Activated CD4-positive, alpha-beta T cell treated with anti-CD3 and anti-CD28 coated beads, Interleukin-2, amount 50 U/mL, for 48 hours (primary cell): ENCODE results near the gene SYT12.

Experiments used
- DNase-seq, 2 experiments: peaks; one replicate each; pipeline ENCODE4 v3.0.0-alpha.2; 2020

Gene SYT12

DNA sequence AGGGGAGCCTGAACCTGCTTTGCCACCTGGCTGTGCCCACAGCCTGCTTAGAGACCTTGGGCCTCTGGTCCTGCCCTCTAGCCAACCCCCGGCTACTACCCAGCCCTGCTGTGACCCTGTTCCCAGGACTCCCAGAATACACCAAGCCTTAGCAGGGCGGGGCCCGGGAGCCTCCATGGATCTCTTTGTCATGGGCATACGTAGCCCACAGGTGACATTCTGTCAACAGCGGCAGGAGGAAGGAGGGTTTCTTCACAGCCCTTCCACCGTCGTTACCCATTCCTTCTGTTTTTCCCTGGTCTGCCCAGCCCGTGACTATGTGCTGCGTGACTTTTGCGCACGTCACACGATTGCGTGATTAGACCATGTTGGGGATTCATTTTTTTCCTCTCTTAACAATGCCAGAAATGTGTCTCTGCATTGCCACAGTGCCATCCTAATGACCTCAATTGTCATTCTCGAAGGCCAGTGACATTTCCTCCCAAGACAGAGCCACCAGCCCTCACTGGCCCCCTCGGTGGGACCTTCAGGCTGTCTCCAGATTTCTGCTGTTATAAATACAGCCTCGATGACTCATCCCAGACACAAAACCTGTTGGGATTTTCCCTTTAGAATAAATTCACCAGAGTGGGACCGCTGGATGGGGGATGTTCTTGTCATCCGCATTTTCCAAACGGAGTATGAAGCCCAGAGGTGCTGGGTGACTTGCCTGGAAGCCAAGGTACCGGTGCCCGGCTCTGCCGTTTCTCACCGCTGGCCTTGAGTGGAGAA, 9.0 kb downstream of the SYT12 start:
- no peak for DNase-seq

- DNase-seq: no peak
Observed at GRCh38 chr11:67032830-67033551, 10.1 kb downstream of the SYT12 start.

- no peak for DNase-seq
Observed at GRCh38 chr11:67033661-67034166, 10.8 kb downstream of the SYT12 start.

- no peak for DNase-seq
Observed at GRCh38 chr11:67034350-67034749, 11.4 kb downstream of the SYT12 start.

GRCh38 chr11:67040147-67040546, 17.2 kb downstream of the SYT12 start:
- DNase-seq: no peak

DNA sequence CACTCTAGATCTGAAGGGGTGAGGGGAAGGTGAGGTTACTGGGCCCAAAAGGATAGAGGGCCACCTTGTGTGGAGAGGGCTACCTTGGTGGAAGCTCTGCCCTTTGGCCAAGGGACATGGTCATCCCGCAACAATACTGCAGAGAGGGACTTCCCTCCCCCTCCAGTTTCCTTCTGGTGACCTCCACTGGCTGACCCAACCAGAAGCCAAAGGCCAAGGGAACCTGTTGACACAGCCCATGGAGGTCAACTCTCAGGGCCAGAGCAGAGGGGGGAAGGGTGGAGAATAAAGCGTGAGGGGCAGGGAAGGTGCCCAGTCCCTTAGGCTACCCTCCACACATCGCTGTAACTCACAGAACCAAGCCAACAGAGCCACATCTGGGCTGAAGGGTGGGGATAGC, 18.7 kb downstream of the SYT12 start:
- no peak for DNase-seq

- DNase-seq: no peak
Observed at GRCh38 chr11:67043572-67044349, 20.8 kb downstream of the SYT12 start.

DNA sequence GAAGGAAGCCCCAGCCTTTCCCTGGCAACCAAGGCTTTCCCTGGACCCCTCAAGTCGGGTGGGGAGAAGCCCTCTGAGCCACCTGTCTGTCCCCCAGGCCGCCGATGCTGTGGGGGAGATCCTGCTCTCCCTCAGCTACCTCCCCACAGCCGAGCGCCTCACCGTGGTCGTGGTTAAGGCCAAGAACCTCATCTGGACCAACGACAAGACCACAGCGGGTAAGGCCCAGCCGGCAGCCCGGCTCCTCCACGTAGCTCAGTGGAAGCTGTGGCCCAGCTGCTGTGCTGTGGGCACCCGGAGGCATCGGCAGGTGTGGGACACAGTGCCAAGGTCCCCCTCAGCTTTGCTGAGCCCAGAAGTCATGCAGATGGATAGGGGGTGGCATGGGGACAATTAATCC, 21.6 kb downstream of the SYT12 start:
- no peak for DNase-seq

DNA sequence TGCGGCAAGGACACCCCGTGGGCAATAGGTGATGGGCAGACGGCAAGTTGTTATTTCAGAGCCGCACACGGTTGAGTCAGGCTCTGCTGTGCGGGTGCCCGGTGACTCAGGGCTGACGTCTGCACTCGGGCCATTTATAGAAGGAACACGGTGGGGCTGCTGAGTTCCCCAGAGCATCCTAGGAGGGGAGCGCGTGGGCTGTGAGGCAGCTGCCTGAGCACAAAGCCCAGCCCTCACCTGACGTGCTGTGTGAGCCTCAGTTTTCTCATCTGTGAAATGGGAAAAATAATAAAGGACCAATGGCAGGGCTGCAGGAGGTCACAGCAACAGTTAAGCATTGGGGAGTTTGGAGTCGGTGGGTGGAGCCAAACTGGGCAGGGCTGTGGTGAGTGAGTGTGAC, 22.4 kb downstream of the SYT12 start:
- no peak for DNase-seq

GRCh38 chr11:67048515-67049130, 25.7 kb downstream of the SYT12 start:
- DNase-seq: no peak

DNA sequence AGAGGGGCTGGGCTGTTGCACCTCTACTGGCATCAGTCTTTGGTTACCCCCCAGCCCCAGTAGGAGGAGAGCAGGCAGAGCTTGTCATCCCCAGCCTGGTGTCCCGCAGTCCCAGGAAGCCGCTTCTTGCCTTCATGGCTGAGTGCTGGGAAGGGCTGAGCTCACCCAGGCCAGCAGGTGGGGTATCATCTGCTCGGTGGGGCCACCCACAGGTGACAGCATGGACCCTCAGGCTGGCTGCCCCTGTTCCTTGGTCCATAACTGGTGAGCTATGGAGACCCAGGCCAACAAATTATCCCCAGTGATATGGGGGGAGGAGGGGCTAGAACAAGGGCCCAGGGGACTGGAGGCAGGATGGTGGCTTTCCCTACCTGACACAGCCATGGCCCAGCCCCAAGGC, 27.2 kb downstream of the SYT12 start:
- no peak for DNase-seq

DNA sequence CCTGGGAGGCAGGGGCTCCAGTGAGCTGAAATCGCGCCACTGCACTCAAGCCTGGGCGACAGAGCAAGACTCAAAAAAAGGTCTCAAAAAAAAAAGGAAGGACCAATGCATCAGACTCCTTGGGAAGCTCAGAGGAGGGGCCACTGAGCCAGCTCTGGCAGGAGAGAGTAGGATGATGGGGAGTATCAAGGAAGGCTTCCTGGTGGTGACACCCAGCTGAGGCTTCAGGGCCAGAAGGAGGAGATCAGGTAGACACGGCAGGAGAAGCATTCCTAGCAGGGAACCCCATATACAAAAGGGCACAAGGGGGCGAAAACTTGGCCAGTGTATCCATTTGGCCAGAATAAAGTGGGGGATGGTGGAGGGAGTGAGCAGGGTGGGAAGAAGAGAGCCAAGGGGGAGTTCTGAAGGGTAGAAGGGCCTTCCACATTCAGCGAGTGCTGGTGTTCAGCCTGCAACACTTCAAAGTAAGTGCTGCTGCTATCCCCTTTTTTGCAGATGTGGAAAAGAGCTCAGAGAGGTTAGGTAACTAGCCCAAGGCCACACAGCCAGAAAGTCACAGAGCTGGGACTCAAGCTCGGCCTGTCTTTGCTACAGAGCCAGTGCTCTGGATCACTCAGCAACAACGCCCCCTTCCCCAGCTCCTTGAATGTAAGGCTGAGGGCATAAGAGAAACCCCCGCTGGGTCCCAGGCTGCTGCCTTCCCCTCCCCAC, 28.4 kb downstream of the SYT12 start:
- DNase-seq: no peak

DNA sequence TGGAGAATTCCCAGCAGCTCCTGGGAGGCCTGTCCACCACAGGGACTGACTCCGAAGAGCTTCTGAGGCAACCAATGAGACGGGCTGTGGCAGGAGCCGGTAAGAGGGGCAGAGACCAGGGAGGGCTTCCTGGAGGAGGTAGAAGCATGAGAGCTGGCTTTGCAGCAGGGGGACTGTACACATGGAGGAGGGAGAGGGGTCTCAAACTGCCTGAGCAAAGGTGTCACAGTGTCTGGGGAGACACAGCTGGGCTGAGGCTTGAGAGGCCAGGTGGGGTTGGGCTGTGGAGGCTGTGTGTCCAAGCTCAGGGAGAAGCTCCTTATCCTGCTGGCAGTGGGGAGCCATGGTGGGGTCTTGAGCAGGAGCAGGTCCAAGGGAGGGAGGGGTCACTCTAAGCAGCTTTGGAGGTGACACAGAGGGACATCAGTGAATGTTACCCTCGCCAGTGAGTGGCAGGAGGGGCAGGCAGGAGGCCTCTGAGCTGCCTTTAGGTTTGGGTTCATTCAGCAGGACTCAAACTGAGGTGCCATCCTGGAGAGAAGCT, 29.1 kb downstream of the SYT12 start:
- DNase-seq: no peak

- DNase-seq: no peak
Observed at GRCh38 chr11:67052891-67053290, 30.0 kb downstream of the SYT12 start.

DNA sequence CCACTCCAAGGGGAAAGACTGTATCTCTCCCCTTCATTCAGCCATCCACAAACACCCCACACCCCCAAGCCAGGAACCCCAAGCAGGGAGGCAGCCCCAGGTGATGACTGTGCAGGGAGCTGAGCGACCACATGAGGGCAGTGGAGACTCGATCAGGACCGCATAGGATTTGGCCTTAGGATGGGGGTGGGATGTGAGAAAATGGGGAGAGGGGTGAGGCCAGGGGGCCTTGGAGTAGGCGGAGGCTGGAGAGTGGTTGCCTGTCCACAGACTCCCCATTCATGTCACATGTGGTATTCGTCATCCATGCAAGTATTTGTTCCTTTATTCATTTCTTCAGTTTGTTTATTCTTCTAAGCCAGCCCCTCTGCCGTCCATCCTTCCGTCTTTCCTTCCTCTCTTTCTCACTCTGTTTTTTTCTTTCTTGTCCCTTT, 31.0 kb downstream of the SYT12 start:
- peak; percentile 56 to 66 for DNase-seq

GRCh38 chr11:67054346-67054835, 31.5 kb downstream of the SYT12 start:
- no peak for DNase-seq

GRCh38 chr11:67054836-67055523, 32.0 kb downstream of the SYT12 start:
- peak; percentile 31 to 50 for DNase-seq

GRCh38 chr11:67055812-67056211, 32.9 kb downstream of the SYT12 start:
- DNase-seq: no peak

GRCh38 chr11:67056267-67057204, 33.6 kb downstream of the SYT12 start, which contains the start of gene RHOD:
RHOD (plus strand) TSS chr11:67056847; CDS start chr11:67056903, 56 bp downstream.
- peak; percentile 51 to 55 for DNase-seq

DNA sequence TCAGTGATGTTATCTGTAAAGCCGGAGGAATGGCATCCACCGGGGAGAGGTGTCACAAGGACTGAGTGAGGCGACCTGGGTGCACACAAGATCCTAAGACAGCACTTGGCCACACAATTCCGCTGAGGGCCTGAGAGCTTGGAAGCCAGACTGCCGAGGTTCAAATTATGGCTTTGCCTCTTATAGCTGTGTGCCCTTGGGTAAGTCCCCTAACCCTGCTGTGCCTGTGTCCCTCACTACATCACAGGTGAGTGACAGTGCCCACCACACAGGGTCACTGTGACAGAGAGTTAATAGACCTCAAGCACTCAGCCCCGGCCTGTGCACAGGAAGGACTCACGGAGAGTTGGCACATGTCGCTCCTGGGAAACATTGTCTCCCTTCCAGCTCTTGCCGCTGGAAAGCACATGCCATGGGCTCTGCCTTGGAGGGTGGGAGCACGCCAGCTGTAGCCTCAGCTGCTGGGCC, 34.3 kb downstream of the SYT12 start:
- no peak for DNase-seq
